Measurements from ENCODE around the gene TNK2.
"Not testable (repeated sequence)": the region's sequence is repeated elsewhere in the genome, so short reads cannot be mapped to it uniquely, and the experiment has no call there.

The TNK2 gene

DNA sequence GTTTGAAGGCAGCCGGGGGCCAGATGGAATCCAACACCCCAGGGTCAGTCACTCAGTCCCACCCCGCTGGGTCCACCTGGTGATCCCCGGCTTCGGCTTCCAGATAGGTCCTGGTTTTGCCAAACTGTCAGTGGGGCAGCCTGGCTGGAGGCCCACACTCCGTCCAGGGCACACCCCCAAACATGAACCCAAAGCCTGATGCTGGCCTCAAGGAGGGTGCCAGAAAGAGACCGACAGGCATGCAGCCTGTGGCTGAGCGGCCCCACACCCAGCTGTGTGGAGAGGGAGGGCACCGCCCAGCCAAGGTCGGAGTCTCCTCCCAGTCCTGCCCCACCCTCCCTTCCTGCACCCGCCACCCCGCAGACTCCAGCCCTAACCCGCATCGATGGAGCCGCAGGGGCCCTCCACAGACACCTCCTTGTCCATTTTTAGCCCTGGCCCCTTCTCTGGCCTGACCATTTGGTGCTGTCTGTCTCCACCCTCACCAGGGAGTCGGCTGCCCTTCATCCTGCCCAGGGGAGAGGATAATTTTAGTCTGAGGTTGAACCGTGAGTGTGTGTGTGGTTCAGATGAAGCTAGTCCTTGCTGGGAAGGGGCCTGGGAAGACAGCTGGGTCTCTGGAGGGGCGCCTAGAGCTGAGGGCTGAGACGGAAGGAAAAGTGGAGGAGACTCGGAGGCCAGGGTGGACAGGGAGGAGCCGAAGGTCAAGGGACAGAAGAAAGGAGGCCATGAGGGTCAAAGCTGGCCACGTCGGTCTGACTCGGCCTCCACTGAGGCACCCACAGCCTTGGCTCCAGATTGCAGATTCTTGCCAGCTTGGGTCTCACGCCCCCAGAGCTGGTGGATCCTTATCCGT, 23.1 kb downstream of the TNK2 start:
- DNase-seq (ENCODE audit: low read depth, low spot score), result no peak

- no peak for DNase-seq (ENCODE audit: low read depth, low spot score)
Observed at GRCh38 chr3:195884691-195885035, 23.7 kb downstream of the TNK2 start.

- no peak for DNase-seq (ENCODE audit: low read depth, low spot score)
Observed at GRCh38 chr3:195883801-195884200, 24.6 kb downstream of the TNK2 start.

GRCh38 chr3:195883160-195883559, 25.2 kb downstream of the TNK2 start:
- no peak for DNase-seq (ENCODE audit: low read depth, low spot score)

DNA sequence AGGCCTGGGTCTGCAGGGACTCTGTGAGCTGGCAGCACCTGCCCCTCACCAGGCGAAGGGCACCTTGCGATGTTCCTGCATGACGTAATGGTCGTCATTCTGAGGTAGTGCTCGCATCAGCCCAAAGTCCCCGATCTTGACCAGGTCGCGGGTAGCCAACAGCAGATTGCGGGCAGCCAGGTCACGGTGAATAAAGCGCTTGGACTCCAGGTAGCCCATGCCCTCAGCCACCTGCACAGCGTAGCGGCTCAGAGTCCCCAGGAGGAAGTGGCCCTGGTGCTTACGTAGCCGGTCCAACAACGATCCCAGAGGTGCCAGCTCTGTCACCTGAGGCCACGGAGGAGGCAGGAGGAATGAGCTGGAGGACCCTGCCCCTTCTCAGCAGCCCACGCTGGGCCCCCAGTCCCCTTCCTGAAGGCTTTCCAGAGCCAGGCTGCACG, 26.3 kb downstream of the TNK2 start:
- DNase-seq (ENCODE audit: low read depth, low spot score), result no peak

GRCh38 chr3:195881276-195881988, 26.9 kb downstream of the TNK2 start:
- DNase-seq (ENCODE audit: low read depth, low spot score), result no peak

- no peak for DNase-seq (ENCODE audit: low read depth, low spot score)
Observed at GRCh38 chr3:195880037-195880431, 28.3 kb downstream of the TNK2 start.

- DNase-seq (ENCODE audit: low read depth, low spot score), result no peak
Observed at GRCh38 chr3:195879416-195880036, 28.8 kb downstream of the TNK2 start.

GRCh38 chr3:195878424-195879274, 29.7 kb downstream of the TNK2 start:
- no peak for DNase-seq (ENCODE audit: low read depth, low spot score)

DNA sequence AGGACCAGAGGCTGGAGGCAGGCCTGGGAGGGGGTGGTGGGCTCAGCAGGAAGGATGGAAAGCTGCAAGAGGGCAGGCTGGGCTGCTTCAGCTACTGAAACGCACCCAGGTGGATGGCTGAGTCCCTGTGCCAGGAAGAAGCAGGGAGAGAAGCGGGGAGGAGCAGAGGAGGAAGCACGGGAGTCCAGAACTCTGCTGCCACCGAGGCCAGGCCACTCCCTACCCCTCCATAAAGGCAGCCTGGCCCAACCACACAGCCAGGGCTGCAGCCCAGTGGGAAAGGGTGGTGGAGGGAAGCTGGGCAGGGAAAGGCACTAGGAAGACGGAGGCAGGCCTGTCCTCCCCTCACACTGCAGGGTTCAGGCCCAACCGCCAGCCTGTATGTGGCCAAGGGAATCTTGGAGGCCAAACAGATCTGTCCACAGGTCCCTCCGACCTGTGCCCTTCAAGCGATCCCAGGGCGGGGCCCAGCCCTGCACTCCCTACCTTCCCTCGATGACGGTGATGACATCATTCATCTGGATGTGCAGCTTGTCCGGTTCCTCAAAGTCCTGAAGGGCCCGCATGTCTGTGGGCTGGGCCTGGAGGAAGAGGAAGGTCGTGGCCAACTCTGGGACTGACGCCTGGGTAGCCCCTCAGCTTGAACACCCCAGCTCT, 30.5 kb downstream of the TNK2 start:
- DNase-seq (ENCODE audit: low read depth, low spot score), result no peak

GRCh38 chr3:195877136-195877715, 31.1 kb downstream of the TNK2 start:
- no peak for DNase-seq (ENCODE audit: low read depth, low spot score)

GRCh38 chr3:195876297-195877064, 31.9 kb downstream of the TNK2 start:
- DNase-seq (ENCODE audit: low read depth, low spot score), result no peak

- DNase-seq (ENCODE audit: low read depth, low spot score), result no peak
Observed at GRCh38 chr3:195875482-195876236, 32.7 kb downstream of the TNK2 start.

DNA sequence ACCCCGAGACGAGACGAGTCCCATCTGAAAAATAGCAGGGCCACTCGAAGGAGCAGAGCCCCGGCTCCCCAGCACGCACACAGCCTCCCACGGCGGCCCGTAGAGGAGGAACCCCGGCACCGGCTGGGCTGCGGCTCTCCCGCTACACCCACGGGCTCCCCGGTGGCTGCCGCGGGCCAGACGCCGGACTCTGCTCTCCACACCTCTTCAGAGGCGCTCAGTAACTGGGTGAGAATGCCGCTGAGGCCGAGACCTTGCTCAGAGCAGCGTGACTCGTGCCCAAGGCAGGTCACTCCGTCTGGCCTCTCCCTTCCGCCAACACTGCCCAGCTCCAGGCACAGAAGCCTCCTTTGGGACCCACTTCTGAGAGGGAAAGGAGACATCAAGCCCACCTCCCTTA, 34.4 kb downstream of the TNK2 start:
- DNase-seq (ENCODE audit: low read depth, low spot score), result no peak

- no peak for DNase-seq (ENCODE audit: low read depth, low spot score)
Observed at GRCh38 chr3:195873281-195873887, 35.0 kb downstream of the TNK2 start.

GRCh38 chr3:195872800-195873199, 35.6 kb downstream of the TNK2 start:
- no peak for DNase-seq (ENCODE audit: low read depth, low spot score)

DNA sequence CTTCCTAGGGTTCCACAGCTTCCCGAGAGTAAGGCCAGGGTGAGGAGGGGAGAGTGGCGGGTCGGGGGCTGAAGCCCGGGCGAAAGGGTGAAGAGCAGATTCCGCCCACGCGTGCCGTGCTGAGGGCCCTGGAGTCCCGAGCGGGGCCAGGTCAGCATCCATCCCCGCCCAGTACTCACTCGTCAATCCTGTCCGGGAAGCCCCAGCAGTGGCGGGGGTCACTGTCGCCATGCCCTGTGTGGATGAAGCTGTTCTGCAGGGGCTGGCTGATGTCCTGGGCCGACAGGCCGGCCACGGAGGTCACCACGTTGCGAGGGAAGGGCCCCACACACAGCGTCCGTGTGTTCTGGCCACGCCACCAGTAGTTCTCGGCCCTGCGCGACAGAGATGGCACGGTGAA, 36.3 kb downstream of the TNK2 start:
- no peak for DNase-seq (ENCODE audit: low read depth, low spot score)

GRCh38 chr3:195871686-195872085, 36.7 kb downstream of the TNK2 start:
- not testable (repeated sequence) for DNase-seq (ENCODE audit: low read depth, low spot score)

GRCh38 chr3:195870937-195871336, 37.4 kb downstream of the TNK2 start:
- DNase-seq (ENCODE audit: low read depth, low spot score), result no peak
